GM19372 (cell line): Measurements from ENCODE around the gene NMT1.

Source experiments
- ATAC-seq: cut with Tn5 transposase; IDR thresholded peaks from one replicate; pipeline ENCODE4 v1.9.1; 2021; ENCODE audit warnings: mild to moderate bottlenecking, low read depth, moderate library complexity; ENCODE audit not compliant: unreplicated experiment

Gene NMT1

DNA sequence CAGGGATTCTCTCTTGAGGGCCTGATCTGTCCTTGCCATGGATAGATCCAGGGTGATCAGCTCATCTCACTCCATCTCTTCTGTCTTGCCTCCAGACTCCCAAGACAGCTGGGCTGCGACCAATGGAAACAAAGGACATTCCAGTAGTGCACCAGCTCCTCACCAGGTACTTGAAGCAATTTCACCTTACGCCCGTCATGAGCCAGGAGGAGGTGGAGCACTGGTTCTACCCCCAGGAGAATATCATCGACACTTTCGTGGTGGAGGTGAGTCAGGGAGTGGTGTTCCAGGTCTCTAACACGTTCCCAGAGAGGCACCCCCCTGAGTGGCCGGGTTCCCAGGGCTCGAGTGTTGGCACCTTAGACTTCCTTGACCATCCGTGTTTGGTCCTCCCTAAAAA, 41.7 kb downstream of the NMT1 start:
- ATAC-seq: no peak

DNA sequence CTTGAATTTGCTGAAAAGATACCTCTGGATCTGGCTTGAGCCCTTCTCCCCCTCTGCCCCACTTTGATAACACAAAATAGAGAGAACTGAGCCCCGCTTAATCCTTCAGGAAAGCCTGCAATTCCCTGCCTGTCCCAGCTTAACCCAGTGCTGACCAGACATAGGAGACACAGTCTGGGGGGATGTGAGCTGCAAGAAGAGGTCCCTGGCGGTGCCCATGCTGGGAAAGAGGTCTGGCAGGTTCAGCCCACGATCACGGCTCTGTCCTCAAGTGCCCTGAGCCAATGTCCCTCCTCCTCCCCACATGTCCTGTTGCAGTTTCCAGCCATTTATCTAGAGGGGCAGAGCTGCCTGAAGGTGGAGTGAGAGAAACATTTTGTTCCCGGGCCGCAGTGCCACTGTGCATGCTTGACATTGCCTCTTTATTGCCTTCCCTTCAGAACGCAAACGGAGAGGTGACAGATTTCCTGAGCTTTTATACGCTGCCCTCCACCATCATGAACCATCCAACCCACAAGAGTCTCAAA, 42.2 kb downstream of the NMT1 start:
- no peak for ATAC-seq

DNA sequence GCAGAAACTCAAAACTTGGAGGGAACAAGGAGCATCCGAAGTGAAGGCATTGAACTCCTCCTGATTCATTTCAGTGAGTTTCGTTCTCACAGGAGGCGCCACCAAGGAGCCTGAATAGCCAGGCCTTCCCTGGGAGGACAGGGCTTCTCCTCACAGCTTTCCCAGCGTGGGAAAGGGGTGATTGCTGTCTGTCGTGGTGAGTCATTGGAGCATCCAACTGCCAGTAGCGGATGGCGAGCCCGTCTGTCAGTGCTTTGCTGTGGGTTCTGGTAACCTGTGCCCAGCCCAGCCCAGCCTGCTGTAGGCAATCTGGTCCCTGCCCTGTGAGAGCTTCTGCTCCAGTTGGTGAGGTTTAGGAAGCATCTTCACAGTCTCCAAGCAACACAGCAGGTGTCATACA, 42.9 kb downstream of the NMT1 start:
- ATAC-seq: no peak

DNA sequence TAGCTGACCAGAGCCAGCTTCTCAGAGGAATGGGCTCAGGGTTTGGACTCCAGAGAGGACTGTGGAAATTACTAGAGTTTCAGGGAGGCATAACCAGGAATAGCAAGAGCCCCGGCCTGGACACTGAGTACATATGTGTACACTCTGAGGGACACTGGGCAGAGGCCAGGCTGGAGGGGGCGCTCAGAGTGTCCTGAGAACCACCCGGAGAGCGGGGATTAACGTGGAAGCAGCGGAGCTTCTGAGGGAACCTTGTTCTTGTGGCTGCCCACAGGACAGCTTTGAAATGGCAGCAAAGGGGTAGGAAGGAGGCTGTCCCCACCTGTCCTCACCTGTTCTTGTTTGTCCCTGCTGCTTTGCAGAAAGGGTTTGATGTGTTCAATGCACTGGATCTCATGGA, 43.4 kb downstream of the NMT1 start:
- no peak for ATAC-seq

DNA sequence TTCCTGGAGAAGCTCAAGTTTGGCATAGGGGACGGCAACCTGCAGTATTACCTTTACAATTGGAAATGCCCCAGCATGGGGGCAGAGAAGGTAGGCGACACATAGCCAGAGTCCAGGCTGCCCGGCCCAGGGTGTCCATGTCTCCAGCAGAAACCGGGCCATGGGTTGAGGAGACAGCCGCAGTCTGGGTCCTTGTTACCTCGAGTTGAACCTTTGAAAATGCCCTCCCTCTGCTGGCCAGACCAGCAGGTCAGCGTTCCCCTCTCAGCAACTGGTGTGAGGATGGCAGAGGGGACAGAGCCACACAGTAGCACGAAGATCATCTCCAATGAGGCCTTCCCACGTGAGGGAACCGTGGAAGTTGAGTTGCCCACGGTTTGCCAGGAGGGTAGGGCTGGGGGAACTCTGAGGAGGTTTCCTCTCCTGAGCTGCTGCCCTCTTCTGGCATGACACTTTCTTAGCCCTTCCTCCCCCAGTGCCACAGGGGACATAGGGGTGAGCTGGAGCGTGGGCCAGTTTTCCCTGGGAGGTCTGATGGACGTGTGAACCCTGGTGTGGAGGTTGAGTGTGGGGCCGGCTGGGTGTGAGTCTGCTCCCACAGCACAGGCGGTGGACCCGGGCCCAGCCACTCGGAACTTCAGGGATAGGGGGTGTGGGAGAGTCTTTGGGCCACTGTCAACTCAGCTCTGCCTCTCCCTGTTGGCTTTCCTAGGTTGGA, 43.9 kb downstream of the NMT1 start:
- no peak for ATAC-seq

DNA sequence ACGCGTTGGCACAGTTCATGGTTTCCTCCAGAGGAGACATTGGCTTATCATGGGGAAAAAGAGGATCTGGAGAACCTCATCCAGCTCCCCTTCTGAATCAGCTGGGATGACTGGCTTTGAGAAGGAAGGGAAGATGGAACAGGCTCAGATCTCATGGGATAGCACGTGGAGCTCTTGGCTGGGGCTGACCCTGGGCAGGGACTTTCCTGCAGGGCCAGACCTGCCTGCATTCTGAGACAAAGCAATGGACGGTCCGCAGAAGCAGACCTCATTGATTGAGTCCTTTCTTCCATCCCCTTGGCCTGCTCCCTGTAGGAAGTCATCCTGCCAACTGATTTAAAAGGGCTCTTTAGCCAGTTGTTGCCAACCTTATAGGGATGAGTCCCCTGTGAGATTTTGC, 45.0 kb downstream of the NMT1 start:
- ATAC-seq: no peak

DNA sequence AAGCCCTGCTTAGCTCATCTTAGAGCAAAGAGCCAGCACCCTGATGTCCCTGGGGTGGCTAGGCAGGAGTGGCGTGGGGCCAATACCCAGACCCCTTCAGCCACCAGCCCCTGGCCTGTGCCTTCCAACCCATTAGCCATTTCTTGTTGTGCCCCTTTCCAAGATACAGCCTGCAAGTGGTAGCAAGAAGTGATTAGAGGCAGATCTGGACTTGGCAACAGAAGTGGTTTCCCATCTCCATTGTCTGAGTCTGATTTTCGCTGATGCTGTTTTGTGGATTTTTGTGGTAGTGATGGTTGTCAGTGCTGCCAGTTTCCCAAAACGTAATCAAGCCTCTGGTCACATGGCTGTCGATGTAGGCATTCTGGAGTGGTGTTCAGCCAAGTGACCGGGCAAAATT, 45.5 kb downstream of the NMT1 start:
- ATAC-seq: no peak

DNA sequence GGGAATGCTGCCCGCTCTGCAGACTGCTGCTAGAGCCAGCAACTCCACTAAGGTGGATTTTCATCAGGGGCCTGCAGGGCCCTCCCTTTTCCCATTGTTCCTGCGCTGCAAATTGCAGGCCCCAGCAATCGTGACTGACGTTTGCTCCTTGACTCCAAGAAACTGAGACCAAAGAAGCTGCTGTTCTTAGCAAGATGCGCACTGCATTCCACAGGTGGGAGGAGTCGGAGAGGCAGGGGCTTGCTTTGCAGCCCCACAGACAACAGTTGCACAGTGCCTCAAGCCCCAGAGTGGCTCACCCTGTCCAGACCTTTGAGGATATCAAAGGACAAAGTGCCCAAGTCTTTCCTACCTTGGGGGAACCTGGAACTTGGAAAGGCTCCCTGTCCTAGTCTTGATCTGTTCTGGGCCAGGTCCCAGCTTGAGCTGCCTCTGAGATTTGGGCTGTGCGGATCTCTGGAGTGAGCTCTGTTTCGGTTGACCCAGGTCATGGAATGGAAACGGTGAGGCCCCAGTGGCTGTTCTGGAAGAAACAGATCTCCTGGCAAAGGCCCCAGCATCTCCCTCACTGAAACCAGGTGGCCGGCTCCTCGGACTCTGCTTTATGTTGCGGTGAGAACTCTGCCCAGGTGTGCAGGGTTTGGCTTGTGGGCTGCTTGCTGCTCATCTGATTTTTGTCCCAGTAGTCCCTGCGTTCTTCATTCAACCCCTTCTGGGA, 46.3 kb downstream of the NMT1 start:
- no peak for ATAC-seq

DNA sequence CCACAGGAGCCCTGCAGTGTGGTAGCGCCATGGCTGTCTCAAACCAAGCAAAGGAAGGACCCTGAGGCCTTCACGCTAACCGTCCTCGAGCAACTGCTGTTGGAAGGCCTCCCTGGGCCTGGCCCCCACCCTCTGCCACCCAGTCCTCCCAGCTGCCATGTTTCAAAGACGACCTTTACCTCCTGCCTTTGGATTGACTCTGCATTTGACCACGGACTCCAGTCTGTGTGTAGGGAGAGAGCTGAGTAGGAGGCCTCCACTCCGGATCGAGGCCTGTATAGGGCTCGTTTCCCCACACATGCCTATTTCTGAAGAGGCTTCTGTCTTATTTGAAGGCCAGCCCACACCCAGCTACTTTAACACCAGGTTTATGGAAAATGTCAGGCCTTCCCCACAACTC, 46.9 kb downstream of the NMT1 start:
- no peak for ATAC-seq

DNA sequence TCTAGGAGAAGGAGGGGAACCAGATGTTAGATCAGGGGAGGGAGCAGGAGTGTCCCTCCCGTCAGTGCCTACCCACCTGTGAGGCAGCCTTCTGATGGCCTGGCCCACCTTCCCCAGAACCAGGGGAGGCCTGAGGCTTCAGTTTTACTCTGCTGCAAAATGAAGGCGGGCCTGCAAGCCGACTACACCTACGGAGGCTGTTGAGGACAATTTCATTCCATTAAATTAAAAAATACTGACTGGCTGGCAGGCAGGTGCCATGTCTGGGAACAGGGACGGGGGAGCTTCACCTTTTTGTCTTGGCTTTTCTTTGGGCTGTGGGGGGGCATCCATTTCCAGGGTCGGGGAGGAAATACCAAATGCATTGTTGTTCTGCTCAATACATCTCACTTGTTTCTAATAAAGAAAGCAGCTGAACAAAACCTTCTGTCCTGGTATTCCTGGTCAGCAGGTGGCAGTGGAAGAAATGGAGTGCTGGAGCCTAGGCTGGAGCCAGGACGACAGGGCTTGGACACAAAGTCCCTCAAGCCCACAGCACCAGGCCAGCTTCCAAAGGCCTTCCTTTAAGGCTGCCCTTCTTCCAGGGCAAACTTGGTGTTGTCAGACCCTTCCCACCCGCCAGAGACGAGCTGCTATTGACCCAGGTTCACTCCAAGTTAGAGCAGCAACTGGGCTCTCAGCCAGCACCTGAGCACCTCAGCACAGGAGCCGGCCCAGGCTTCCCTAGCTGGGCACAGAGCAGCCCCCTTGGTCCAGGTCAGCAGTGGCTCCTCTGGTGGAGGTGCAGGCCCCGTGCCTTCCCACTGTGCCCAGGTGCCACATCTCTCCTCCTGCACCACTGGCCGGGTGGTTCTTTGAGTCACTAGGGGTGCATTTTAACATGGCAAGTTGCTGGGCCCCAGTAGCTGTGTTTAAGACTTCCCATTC, 47.7 kb downstream of the NMT1 start:
- no peak for ATAC-seq

DNA sequence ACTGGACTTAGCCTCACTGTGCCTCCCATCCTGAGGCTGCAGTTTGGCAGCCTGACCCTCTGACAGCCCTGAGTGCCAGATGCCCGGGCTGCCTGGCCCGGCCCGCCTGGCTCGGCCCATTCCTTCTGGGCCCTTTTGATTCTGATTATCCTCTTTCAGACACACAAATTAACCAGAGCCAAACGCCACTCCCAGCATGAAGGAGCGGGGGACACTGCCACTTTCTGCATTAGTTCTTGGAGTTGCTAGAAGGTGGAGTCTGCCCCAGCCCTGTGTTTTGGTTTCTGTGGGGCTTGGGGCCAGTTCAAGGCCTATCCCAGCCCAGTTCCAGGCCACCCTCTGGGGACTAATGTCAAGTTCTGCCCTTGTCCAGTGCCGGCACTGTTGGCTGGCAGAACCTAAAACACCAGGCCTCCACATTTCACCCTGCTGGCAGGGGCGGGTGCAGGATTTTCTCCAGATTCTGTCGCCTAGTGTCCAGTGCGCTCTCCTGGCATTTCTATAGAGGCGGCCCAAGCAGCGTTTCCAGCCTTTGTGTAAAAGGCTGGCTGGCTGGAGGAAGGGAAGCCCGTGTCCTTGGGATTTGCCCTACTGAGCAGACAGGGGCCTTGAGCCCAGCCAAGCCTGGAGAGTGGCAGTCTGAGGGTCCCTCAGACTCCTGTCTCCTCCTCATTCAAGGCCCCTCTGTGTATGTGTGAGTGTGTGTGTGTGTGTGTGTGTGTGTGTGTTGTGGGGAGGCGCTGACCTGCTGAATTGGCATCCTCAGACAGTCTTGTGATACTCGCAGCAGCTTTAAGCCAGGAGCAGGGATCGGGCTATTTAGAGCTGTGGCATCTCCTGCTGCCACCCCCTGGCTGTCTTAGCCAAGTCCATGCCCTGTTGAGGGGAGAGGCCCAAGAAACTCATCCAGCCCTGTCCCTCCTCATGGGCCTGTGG, 49.8 kb downstream of the NMT1 start:
- ATAC-seq: no peak

DNA sequence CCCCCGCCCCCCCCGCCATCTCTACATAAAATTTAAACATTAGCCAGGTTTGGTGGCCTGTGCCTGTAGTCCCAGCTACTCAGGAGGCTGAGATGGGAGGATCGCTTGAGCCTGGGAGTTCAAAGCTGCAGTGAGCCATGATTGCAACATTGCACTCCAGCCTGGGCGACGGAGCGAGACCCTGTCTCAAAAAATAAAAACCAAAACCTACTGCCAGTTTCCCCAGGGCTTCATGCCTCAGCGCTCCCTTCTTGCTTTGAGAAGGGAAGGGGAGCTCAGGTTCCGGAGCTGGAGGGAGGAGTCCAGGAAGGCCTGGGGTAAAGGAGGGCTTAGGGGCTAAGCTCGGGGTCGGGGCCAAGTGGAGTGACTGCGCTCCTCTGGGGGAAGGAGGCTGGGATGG, 50.7 kb downstream of the NMT1 start:
- no peak for ATAC-seq

DNA sequence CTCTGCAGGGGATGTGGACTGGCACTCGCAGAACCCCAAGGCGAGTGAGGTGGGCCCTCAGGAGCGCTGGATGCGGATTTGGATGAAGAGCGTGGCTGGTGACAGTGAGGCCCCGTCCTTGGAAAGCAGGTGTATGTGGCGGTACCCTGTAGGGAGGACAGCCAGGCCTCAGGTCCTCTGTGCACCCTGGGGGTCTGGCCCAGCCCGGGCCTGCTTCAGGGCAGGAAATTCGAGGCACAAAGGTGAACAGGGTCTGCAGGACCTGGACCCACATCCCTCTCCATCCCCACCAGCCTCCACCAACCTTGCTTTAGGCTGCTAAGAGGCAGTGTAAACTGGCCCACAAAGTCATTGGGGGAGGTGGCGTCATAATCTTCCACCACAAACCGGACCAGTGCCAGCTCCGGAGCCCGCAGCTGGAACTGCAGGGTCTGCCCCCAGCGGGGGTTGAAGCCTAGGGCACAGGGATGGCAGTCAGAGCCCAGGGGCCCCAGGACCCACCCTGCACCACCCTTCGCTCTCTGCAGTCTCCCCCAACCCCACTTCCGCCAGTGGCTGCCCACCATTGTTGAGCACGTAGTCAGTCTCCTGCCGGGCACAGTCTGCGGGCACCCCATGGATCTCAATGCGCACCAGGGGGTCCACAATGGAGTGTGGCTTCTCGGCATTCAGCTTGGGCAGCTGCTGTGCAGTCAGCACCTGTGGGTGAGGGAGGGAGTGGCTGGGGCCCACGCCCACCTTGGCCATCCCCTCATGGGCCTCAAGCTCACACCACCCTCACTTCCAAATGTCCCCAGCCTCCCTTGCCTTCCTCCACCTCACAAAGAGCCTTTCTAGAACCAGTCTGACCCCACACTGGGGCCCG, 51.7 kb downstream of the NMT1 start:
- ATAC-seq: no peak

DNA sequence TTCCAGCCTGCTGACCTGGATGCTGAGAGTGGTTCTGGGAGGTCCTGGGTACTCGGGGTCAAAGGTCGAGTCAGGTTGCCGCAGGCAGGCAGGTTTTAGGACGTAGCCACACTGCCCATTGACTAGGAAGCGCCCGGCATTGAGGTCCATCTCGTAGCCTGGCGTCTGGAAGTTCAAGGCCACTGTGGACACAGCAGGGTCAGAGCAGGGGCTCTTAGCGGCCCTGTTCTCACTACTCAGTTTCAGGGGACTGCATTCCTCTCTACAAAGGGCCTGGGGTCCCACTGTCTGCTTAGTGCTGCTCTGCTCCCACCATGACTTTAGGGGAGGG, 52.3 kb downstream of the NMT1 start:
- ATAC-seq: no peak

DNA sequence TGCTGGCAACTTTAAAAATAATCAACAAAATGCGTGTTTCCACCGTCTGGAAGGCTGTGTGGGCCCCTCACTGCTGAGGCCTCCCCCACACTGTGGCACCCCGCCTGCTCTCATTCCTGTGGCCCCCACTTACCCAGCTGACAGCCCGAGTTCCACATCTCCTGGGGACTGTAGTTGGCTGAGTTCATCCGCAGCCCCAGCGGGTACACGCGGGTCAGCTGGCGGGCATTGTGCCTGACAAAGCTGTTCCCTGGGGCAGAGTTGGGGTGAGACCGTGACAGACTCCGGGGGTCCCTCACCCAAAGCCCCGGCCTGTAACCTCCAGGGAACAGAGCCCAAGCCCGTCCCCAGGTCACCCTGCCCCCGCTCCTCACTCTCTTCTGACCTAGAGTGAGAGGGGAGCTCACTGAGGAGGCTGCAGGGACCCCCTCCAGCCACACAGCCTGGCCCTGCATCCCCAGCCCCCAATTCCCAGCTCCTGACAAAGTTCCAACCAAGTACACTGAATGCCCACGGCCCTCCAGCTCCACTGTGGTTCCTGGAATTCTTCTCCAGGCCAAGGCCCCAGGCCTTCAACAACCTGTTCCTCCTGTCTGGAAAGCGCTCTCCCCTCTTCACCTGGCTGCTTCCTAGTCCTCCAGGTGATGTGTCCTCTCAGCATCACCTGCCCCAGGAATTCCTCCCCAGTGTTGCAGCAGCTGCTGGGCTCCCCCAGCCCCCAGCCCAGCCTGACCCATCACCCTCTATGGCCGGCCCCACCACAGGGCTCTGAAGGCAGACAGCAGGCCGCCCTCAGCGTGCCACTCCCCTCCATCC, 53.2 kb downstream of the NMT1 start:
- ATAC-seq: no peak

DNA sequence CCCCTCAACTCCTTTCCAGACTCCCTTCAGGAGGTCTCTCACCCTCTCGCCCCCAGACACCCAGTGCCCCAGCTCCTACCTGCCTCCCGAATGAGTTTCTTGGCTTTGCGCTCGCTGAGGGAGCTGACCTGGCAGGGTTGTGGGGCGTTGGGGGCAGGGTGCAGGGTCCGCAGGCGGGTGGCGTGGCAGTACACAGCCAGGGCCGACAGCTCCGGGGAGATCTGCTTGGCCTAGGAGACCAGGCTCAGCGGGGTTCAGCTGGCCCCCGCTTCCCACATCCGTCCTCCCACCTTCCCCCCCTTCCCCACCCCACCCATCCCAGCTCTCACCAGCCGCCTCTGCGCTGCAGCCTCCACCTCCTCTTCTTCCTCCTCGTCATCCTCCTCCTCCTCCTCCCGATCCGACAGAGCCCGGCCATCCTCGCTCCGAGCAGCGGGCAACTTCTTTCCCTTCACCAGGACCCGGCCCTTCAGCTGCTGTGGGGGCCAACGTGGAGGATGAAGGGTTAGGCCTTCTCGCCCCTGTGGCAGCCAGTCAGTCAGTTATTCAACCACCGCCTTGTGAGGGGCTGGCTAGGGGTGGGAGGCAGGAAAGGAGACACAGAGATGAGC, 54.0 kb downstream of the NMT1 start:
- ATAC-seq: no peak

DNA sequence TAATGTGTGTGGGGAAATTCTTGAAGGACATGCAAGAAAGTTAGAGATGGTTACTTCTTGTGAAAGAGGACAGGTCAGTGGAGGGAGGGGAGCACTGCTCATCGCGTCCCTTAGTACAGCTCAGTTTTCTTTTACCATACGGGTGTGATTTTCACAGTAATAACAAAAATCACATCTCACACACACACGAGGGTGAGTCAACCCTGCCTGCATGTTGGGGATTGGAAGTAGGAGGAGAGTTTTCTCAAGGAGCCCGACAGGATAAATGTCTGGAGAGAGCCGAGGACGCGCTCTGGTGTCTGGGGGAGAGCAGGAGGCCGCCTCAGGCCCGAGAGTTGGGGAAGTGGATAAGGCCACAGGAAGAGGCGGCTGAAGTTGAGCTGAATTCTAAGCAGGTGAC, 54.8 kb downstream of the NMT1 start:
- no peak for ATAC-seq

DNA sequence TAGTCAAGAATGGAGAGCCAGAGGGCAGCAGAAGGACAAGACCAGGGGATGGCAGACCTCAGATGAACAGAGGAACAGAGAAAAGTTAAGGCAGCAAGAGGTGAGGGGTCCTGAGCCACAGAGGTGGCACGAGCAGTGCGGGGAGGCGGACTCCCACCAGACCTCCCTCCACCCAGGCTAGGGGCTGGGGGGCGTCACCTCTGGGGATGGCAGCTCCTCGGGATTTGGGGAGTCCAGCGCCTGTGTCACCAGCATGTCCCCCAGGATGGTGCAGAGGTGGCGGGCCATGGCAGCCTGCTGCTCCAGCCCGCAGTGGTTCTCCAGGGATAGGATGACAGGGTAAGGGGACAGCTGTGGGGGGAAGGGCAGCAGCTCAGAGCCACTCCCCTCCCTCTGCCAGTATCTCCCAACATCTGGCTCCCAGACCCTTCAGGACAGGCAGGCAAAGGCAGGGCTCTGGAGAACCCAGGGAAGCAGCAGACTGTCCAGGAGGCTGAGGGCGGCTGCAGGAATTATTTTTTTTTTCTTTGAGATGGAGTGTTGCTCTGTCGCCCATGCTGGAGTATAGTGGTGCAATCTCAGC, 55.4 kb downstream of the NMT1 start:
- ATAC-seq: no peak
